Osteocyte (in vitro differentiated cells): ENCODE data around the gene MMP3. TPM values are rescaled to one million over a fixed set of nuclear protein-coding genes. Genes with fewer than 3 reads are reported as not detected.

Experiments used
- DNase-seq: peaks from one replicate; pipeline ENCODE4 v3.0.0; 2021; ENCODE audit warnings: mixed read lengths; ENCODE audit not compliant: unreplicated experiment; ENCODE audit errors: extremely low spot score
- H3K27ac Mint-ChIP-seq: one replicate; pipeline ENCODE4 v1.8.0; 2021; ENCODE audit warnings: mild to moderate bottlenecking, mixed read lengths; ENCODE audit not compliant: unreplicated experiment
- H3K27me3 Mint-ChIP-seq: one replicate; pipeline ENCODE4 v1.8.0; 2021; ENCODE audit warnings: mixed read lengths; ENCODE audit not compliant: unreplicated experiment
- H3K36me3 Mint-ChIP-seq: one replicate; pipeline ENCODE4 v1.8.0; 2021; ENCODE audit warnings: mixed read lengths; ENCODE audit not compliant: unreplicated experiment
- H3K4me1 Mint-ChIP-seq: one replicate; pipeline ENCODE4 v1.8.0; 2021; ENCODE audit warnings: mixed read lengths; ENCODE audit not compliant: unreplicated experiment
- H3K4me3 Mint-ChIP-seq: one replicate; pipeline ENCODE4 v1.8.0; 2021; ENCODE audit warnings: mild to moderate bottlenecking, moderate library complexity, mixed read lengths; ENCODE audit not compliant: unreplicated experiment
- H3K9me3 Mint-ChIP-seq: one replicate; pipeline ENCODE4 v1.8.0; 2021; ENCODE audit warnings: mixed read lengths; ENCODE audit not compliant: unreplicated experiment
- CTCF ChIP-seq: fragments of 200-600 bp; sonication (generic); IDR thresholded peaks from 2 replicates; pipeline ENCODE4 v1.5.0; 2021; ENCODE audit warnings: antibody characterized with exemption, mild to moderate bottlenecking, moderate library complexity
- total RNA-seq: library from RNA; stranded (reverse); gene quantifications from 2 replicates; pipeline ENCODE4 v1.2.1, GENCODE V29; 2021

MMP3 gene
- total RNA-seq, 1 donor from 2014 or later, result not detected

- Mint-ChIP-seq H3K36me3 (no peaks in the 10 kb centered on the region), H3K4me3 (no peak overlapping the region), H3K4me1 (no peaks in the 10 kb centered on the region), H3K9me3 (no peaks in the 10 kb centered on the region), H3K27ac (no peak overlapping the region), H3K27me3 (peaks cover 21% of the 10 kb centered on the region)
- DNase-seq, result no peak
- TF ChIP-seq CTCF, result no peak
These were observed 13.2 kb downstream of the MMP3 start for GRCh38 chr11:102830001-102830727.

GRCh38 chr11:102829316-102830000 lies 14.0 kb downstream of the MMP3 start:
- no peaks in the 10 kb centered on the region for H3K9me3 Mint-ChIP-seq
- TF ChIP-seq CTCF, result no peak
- no peak overlapping the region for H3K4me3 Mint-ChIP-seq
- H3K36me3 Mint-ChIP-seq, result no peaks in the 10 kb centered on the region
- H3K27ac Mint-ChIP-seq, result no peak overlapping the region
- H3K4me1 Mint-ChIP-seq, result no peaks in the 10 kb centered on the region
- no peak for DNase-seq
- peaks cover 20% of the 10 kb centered on the region for H3K27me3 Mint-ChIP-seq

DNA sequence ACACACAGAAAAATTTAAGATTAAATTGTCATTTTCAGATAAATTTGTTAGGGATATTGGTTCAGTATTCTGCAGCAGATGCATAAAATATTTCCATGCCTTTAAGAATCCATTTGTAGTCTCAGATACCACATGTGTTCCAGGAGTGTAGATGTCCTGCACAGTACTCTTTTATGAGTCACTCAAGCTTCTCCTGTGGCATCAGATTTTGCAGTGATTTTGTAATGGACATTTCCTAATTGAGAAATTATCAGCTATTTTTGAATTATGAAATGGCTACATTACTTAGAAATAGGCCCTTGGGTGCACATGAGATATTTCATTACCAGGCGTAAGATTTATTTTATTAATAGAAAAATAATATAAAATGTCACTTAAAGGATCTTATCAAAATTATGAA lies 18.9 kb downstream of the MMP3 start:
- Mint-ChIP-seq H3K36me3 (no peaks in the 10 kb centered on the region), H3K4me3 (no peak overlapping the region), H3K4me1 (no peaks in the 10 kb centered on the region), H3K27me3 (peaks cover 6% of the 10 kb centered on the region), H3K27ac (no peak overlapping the region), H3K9me3 (no peaks in the 10 kb centered on the region)
- TF ChIP-seq CTCF, result no peak
- no peak for DNase-seq

DNA sequence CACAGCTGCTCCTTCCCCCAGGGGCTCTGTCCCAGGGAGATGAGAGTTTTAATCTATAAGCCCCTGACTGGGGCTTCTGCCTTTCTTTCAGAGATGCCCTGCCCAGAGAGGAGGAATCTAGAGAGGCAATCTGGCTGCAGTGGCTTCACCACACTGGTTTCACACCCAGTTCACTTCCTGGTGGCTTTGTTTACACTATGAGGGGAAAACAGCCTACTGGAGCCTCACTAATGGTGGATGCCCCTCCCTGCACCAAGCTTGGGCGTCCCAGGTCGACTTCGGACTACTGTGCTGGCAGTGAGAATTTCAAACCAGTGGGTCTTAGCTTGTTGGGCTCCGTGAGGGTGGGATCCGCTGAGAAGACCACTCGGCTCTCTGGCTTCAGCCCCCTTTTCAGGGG lies 23.9 kb downstream of the MMP3 start:
- Mint-ChIP-seq H3K4me3 (no peak overlapping the region), H3K27ac (no peak overlapping the region)

More for the DNA sequence above, 23.9 kb downstream of the MMP3 start:
- H3K9me3 Mint-ChIP-seq, result peaks cover 23% of the 10 kb centered on the region
- DNase-seq, result no peak
- peaks cover 2% of the 10 kb centered on the region for H3K36me3 Mint-ChIP-seq
- peaks cover 22% of the 10 kb centered on the region for H3K27me3 Mint-ChIP-seq
- H3K4me1 Mint-ChIP-seq, result no peaks in the 10 kb centered on the region
- no peak for TF ChIP-seq CTCF
